GM19328 (cell line): ENCODE data around the gene STARD13.

Experiments
- ATAC-seq: cut with Tn5 transposase; IDR thresholded peaks from one replicate; pipeline ENCODE4 v1.9.1; 2021; ENCODE audit warnings: mild to moderate bottlenecking, moderate library complexity; ENCODE audit not compliant: unreplicated experiment

Gene STARD13

GRCh38 chr13:33277037-33277740, 8.4 kb downstream of the STARD13 start:
- no peak for ATAC-seq

DNA sequence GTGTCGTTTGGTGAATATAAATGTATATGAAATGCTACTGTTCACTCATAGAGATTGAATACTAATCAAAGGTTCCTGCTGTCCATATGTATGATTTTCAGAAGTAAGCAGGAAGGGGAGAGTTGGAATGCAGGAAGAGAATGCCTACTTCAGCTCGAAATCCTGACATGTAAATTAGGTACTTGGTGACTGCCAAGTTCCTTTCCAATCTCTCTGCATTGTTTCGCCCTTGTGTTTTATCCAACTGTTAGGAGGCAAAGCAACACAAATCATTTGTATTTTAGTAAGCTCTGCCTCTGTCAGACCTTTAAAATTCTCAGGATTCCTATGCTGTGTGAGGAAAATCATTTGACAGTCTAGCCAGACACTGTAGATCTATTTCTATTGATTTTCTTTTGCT, 9.0 kb downstream of the STARD13 start:
- no peak for ATAC-seq

DNA sequence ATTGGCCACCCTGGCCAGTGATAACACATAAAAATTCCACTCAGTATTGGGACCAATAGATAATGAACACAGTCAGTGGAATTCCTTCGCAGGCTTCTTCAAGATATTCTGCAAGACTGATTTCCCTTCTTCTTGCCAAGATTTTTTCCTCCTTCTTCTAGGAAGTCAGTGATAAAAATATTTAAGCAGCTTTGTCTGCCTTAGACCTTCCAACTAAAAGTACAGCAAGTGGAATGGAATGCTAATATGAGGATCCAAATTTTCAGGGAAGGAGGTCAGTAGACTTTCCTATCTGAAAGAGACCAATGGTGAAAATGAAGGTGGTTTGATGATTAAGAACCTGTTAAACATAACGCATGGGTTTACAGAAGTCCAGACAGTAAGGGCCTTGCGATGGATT, 9.6 kb downstream of the STARD13 start:
- no peak for ATAC-seq

GRCh38 chr13:33274264-33274663, 11.3 kb downstream of the STARD13 start:
- no peak for ATAC-seq

DNA sequence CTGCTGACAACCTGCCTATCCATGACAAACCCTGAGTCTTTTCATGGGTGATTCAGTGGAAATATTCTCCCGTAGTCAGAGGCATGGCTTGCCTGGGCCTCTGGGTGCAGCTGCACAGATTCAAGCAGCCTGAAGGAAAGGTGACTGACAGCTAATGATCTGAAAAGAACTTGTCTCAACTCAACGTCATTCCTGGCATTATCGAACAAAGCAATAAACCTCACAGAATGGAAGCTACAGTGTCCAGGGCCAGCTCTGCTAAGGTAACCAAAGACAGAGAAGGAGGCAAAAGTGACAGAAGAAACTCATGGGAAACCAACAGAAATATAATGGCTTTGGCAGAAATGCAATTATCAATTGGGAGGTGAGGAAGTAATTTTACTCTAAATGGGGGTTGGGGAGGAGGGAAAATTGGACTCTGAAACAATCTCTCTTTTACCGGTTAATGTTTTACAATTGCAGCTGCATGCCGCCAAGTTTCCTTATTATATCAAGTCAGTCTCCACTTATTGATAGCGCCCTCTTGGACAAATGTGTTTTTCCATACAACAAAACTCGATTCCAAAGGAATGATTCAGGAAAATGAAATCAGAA, 12.9 kb downstream of the STARD13 start:
- no peak for ATAC-seq

- no peak for ATAC-seq
Measured at GRCh38 chr13:33271759-33272158, 13.8 kb downstream of the STARD13 start.

- ATAC-seq: no peak
Measured at GRCh38 chr13:33270895-33271538, 14.5 kb downstream of the STARD13 start.

- ATAC-seq: no peak
Measured at GRCh38 chr13:33265607-33266006, 19.9 kb downstream of the STARD13 start.

DNA sequence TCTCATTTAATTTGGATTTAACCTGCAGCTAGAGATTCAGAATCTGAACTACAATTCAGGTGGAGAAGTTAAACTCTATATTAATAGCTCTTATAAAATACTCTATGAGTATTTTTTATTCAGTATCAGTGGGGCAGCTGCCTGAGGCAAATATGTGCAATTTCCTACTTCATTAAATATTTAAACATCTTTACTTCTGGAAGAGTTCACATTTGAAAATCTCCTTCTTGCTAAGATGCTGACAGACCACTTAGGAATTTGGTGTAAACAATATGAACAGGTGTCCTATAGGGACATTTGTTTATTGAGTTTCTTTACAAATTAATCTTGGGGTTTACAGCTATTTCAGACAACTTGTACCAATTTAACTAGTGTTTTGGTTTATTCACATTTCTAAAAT, 20.4 kb downstream of the STARD13 start:
- no peak for ATAC-seq

GRCh38 chr13:33264620-33264978, 21.0 kb downstream of the STARD13 start:
- no peak for ATAC-seq

DNA sequence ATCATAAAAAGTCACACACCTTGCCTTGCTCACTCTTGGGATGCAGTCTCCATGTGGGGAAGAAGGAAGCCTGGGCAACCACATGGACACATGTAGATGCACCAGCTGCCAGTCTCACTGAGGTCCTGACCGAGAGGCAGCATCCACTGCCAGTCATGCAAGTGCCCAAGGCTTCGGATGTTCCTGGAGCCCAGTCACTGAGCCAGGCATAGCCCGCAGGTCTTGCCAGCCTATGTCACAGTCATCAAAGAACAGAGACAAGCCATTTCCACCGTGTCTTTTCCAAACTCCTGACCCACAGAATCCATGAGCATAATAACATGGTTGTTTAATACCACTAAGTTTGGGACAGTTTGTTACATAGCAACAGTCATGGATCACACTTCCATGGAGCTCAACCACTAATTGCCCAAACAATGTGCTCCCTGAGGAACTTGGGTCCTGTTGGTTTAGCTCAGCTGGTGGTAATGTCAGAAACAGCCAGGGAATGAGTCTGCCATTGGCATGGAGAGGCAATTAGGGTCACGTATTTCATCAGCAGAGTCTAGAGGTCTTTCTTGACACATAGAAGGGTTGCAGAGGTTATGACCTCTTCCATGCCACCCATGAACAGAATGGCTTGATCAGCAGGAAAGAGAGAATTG, 21.5 kb downstream of the STARD13 start:
- ATAC-seq: no peak

GRCh38 chr13:33263484-33263883, 22.1 kb downstream of the STARD13 start:
- ATAC-seq: no peak

GRCh38 chr13:33262997-33263396, 22.6 kb downstream of the STARD13 start:
- no peak for ATAC-seq

DNA sequence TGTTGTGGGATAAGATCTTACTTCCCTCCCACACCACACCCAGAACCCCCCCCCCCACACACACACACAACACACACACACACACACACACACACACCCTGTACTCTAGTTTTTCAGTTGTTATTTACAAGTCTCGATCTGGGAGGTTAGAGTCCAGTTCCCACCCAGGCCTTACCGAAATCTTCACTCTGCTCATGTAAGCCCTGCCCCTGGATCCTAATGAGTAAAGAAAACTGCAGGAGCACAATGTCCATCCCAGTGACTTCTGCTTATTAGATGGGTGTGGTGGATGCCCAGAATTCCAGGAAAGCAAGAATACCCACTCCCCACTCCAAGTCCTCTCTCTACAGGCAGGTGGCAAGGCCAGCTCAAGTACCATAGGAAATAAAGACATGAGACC, 23.0 kb downstream of the STARD13 start:
- no peak for ATAC-seq

DNA sequence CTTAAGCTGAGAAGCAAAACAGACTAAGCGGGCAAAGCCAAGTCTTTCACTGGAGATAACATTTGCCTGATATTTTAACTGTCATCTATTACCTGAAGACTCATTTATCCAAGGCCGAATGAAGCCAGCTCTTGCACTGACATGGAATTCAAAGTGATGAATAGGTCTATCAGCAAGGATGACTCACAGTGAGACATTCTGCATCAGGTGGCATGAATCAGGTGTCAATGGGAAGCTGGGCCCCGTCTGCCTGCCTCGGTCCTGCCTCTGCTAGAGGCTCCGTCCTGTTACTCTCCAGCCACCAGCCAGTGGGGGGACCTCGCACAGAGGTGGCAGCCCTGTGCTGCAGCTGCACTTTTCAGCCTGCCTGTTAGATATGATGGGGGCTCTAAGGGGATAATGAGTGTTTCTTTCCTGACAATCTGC, 23.5 kb downstream of the STARD13 start:
- ATAC-seq: no peak

- ATAC-seq: no peak
Measured at GRCh38 chr13:33261387-33262061, 24.0 kb downstream of the STARD13 start.

- ATAC-seq: no peak
Measured at GRCh38 chr13:33260168-33261098, 25.1 kb downstream of the STARD13 start.

- ATAC-seq: no peak
Measured at GRCh38 chr13:33259296-33259695, 26.3 kb downstream of the STARD13 start.

GRCh38 chr13:33258808-33259193, 26.8 kb downstream of the STARD13 start:
- ATAC-seq: no peak
